OCI-LY3 (cell line): Measurements from ENCODE around the gene IGLL1.

Source experiments
- H2AFZ ChIP-seq: fragments of 200-600, 300-600 bp; shearing (Covaris generic); 2 replicates; pipeline ENCODE4 v1.6.0; 2014; ENCODE audit warnings: antibody characterized with exemption, low read depth, low read length
- H3K27ac ChIP-seq: fragments of 200-600, 300-600 bp; sonication (generic); 2 replicates; pipeline ENCODE4 v1.5.1; 2014; ENCODE audit warnings: mild to moderate bottlenecking, low read length, moderate library complexity, mixed read lengths
- H3K27me3 ChIP-seq: fragments of 200-600, 300-600 bp; sonication (generic); 2 replicates; pipeline ENCODE4 v1.6.1; 2014; ENCODE audit warnings: low read depth, low read length, mixed read lengths
- H3K36me3 ChIP-seq: fragments of 200-600, 300-600 bp; sonication (generic); replicated peaks from 2 replicates; pipeline ENCODE3; 2014; ENCODE audit warnings: low read depth, low read length, mixed read lengths
- H3K4me1 ChIP-seq: fragments of 300-600, 200-600 bp; sonication (generic); 2 replicates; pipeline ENCODE4 v1.6.1; 2014; ENCODE audit warnings: low read length, mixed read lengths
- H3K4me2 ChIP-seq: fragments of 200-600, 300-600 bp; sonication (generic); 2 replicates; pipeline ENCODE4 v1.6.1; 2014; ENCODE audit warnings: low read length, mixed read lengths
- H3K4me3 ChIP-seq: fragments of 300-600, 200-600 bp; sonication (generic); 2 replicates; pipeline ENCODE4 v1.5.1; 2014; ENCODE audit warnings: antibody characterized with exemption, mild to moderate bottlenecking, low read length, moderate library complexity
- H3K79me2 ChIP-seq: fragments of 300-600, 200-600 bp; shearing (Covaris generic); 2 replicates; pipeline ENCODE4 v1.6.1; 2014; ENCODE audit warnings: mild to moderate bottlenecking, low read length, mixed read lengths
- H3K9ac ChIP-seq: fragments of 300-600, 200-600 bp; shearing (Covaris generic); 2 replicates; pipeline ENCODE4 v1.6.0; 2014; ENCODE audit warnings: mild to moderate bottlenecking, low read length, moderate library complexity
- H3K9me3 ChIP-seq: fragments of 200-600, 300-600 bp; shearing (Covaris generic); 2 replicates; pipeline ENCODE4 v1.6.1; 2014; ENCODE audit warnings: low read length, mixed read lengths; ENCODE audit not compliant: insufficient read depth
- H4K20me1 ChIP-seq: fragments of 200-600, 300-600 bp; sonication (generic); 2 replicates; pipeline ENCODE4 v1.6.1; 2016; ENCODE audit warnings: low read length, mixed read lengths; ENCODE audit not compliant: insufficient read depth
- EZH2phosphoT487 ChIP-seq: fragments of 200-600 bp; shearing (Covaris generic); IDR thresholded peaks from 2 replicates; pipeline ENCODE4 v1.6.1; 2018; ENCODE audit warnings: antibody characterized with exemption, mixed run types, low read depth
- TF ChIP-seq, protein P1 (sequence below): fragments of 200-600, 300-600 bp; sonication (generic); IDR thresholded peaks from 2 replicates; pipeline ENCODE4 v1.5.1; 2014; ENCODE audit warnings: antibody characterized with exemption, low read length, low read depth

Gene IGLL1

GRCh38 chr22:23566705-23567475 lies 13.2 kb downstream of the IGLL1 start:
- Histone ChIP-seq H3K9me3 (no peaks in the 10 kb centered on the region), H3K4me1 (no peaks in the 10 kb centered on the region), H3K4me3 (no peak overlapping the region), H3K4me2 (no peak overlapping the region), H3K36me3 (no peaks in the 10 kb centered on the region), H4K20me1 (no peaks in the 10 kb centered on the region), H3K27me3 (no peaks in the 10 kb centered on the region; the same call in 1 of the 2 replicates), H2AFZ (no peak overlapping the region), H3K27ac (no peak overlapping the region), H3K79me2 (no peaks in the 10 kb centered on the region), H3K9ac (no peak overlapping the region)
- TF ChIP-seq EZH2phosphoT487, result no peak
- TF ChIP-seq, protein P1, sequence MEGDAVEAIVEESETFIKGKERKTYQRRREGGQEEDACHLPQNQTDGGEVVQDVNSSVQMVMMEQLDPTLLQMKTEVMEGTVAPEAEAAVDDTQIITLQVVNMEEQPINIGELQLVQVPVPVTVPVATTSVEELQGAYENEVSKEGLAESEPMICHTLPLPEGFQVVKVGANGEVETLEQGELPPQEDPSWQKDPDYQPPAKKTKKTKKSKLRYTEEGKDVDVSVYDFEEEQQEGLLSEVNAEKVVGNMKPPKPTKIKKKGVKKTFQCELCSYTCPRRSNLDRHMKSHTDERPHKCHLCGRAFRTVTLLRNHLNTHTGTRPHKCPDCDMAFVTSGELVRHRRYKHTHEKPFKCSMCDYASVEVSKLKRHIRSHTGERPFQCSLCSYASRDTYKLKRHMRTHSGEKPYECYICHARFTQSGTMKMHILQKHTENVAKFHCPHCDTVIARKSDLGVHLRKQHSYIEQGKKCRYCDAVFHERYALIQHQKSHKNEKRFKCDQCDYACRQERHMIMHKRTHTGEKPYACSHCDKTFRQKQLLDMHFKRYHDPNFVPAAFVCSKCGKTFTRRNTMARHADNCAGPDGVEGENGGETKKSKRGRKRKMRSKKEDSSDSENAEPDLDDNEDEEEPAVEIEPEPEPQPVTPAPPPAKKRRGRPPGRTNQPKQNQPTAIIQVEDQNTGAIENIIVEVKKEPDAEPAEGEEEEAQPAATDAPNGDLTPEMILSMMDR, result no peak

GRCh38 chr22:23565915-23566704 lies 14.0 kb downstream of the IGLL1 start:
- Histone ChIP-seq H3K9ac (no peak overlapping the region), H3K4me1 (no peaks in the 10 kb centered on the region), H4K20me1 (no peaks in the 10 kb centered on the region), H3K9me3 (no peaks in the 10 kb centered on the region), H3K27ac (no peak overlapping the region), H3K36me3 (no peaks in the 10 kb centered on the region), H3K4me3 (no peak overlapping the region), H3K4me2 (no peak overlapping the region), H2AFZ (no peak overlapping the region), H3K27me3 (no peaks in the 10 kb centered on the region; the same call in 1 of the 2 replicates), H3K79me2 (no peaks in the 10 kb centered on the region)
- TF ChIP-seq, protein P1, result no peak
- TF ChIP-seq EZH2phosphoT487, result no peak

GRCh38 chr22:23565305-23565914 lies 14.7 kb downstream of the IGLL1 start:
- TF ChIP-seq EZH2phosphoT487, result no peak
- TF ChIP-seq, protein P1, result no peak
- no peaks in the 10 kb centered on the region for H3K9me3 ChIP-seq
- H3K79me2 ChIP-seq, result no peaks in the 10 kb centered on the region
- no peak overlapping the region for H3K27ac ChIP-seq
- H3K27me3 ChIP-seq, result no peaks in the 10 kb centered on the region; the same call in 1 of the 2 replicates
- H3K36me3 ChIP-seq, result no peaks in the 10 kb centered on the region
- no peaks in the 10 kb centered on the region for H4K20me1 ChIP-seq
- H2AFZ ChIP-seq, result no peak overlapping the region
- no peak overlapping the region for H3K4me2 ChIP-seq
- H3K4me3 ChIP-seq, result no peak overlapping the region
- no peaks in the 10 kb centered on the region for H3K4me1 ChIP-seq
- no peak overlapping the region for H3K9ac ChIP-seq

DNA sequence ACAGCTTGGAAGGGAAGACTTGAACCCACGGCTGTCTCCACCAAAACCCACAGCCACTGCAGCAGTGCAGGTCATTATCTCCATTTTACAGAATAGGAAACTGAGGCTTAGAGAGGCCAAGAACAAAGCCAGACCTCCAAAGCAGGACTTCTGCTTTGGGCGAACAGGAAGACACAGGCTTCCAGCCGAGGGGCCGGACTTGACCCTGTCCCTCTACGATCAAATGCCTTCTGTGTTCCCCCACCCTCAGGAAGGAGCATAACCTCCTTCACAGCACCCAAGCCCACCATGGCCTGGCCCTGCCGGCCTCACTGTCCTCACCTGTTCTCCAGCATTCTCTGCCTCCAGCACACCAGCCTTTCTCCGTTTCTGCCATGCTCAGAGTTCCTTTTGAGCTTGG lies 15.8 kb downstream of the IGLL1 start:
- Histone ChIP-seq H2AFZ (no peak overlapping the region), H3K4me2 (no peak overlapping the region), H4K20me1 (no peaks in the 10 kb centered on the region), H3K4me1 (no peaks in the 10 kb centered on the region), H3K27ac (no peak overlapping the region), H3K36me3 (no peaks in the 10 kb centered on the region), H3K79me2 (no peaks in the 10 kb centered on the region), H3K9me3 (no peaks in the 10 kb centered on the region), H3K9ac (no peak overlapping the region), H3K4me3 (no peak overlapping the region), H3K27me3 (no peaks in the 10 kb centered on the region; the same call in 1 of the 2 replicates)
- TF ChIP-seq, protein P1, result no peak
- no peak for TF ChIP-seq EZH2phosphoT487
